GM12878 (cell line): ENCODE measurements around the gene FAM200B.

Experiments used
- ATF3 ChIP-seq: IDR thresholded peaks from 2 replicates; pipeline ENCODE4 v1.6.1; 2011; ENCODE audit warnings: low read depth, mild to moderate bottlenecking, low read length, moderate library complexity, borderline replicate concordance; ENCODE audit errors: extremely low read depth
- FOXM1 ChIP-seq: IDR thresholded peaks from 2 replicates; pipeline ENCODE4 v1.6.1; 2012; ENCODE audit warnings: low read depth, mild to moderate bottlenecking, inconsistent platforms, low read length, moderate library complexity
- MAX ChIP-seq: IDR thresholded peaks from 2 replicates; pipeline ENCODE4 v1.6.1; 2012; ENCODE audit warnings: low read depth, low read length, improper control_type of control experiment
- RAD21 ChIP-seq: IDR thresholded peaks from 2 replicates; pipeline ENCODE4 v1.6.1; 2011; ENCODE audit warnings: mild to moderate bottlenecking, low read depth, low read length, moderate library complexity; ENCODE audit not compliant: insufficient read depth
- RBBP5 ChIP-seq: fragments of 200-600 bp; sonication (generic); conservative IDR thresholded peaks from 2 replicates; pipeline ENCODE4 v1.6.1; 2016
- SIN3A ChIP-seq: IDR thresholded peaks from 2 replicates; pipeline ENCODE4 v1.6.1; 2012; ENCODE audit warnings: low read depth, low read length, improper control_type of control experiment
- ZNF207 ChIP-seq: fragments of 450-650 bp; IDR thresholded peaks from 2 replicates; pipeline ENCODE4 v1.6.1; 2014; ENCODE audit warnings: antibody characterized with exemption, mild to moderate bottlenecking, borderline replicate concordance

- TF ChIP-seq RBBP5 (no peak), ZNF207 (no peak), ATF3 (no peak), SIN3A (no peak), FOXM1 (no peak), RAD21 (no peak), MAX (no peak)
These were observed 57.2 kb downstream of the FAM200B start for GRCh38 chr4:15738877-15739276.
